Measurements from ENCODE around the gene NCR2.
A peak's percentile ranks its signal among the peaks of the same experiment; 100 is the strongest.

NCR2 gene

DNA sequence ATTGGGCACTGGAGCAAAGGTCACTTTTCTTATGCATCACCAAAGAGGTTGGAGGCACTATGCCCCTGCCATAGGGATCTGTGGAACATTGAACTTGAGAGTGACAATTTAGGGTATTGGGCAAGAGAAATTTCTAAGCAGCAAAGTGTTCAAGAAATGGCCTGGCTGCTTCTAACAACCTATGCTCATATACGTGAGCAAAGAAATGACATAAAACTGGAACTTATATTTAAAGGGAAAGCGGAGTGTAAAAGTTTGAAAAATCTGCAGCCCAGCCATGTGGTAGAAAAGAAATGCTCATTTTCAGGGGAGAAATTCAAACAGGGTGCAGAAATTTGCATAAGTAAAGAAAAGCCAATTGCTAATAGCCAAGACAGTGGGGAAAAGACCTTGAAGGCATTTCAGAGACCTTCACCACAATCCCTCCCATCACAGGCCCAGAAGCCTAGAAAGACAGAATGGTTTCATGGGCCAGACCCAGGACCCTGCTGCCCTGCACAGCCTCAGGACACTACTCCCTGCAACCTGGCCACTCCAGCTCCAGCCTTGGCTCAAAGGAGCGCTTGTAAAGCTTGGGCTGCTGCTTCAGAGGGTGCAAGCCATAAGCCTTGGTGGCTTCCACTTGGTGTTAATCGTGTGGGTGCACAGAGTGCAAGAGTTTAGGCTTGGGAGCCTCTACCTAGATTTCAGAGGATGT, 24.4 kb downstream of the NCR2 start:
- no peak for DNase-seq

DNA sequence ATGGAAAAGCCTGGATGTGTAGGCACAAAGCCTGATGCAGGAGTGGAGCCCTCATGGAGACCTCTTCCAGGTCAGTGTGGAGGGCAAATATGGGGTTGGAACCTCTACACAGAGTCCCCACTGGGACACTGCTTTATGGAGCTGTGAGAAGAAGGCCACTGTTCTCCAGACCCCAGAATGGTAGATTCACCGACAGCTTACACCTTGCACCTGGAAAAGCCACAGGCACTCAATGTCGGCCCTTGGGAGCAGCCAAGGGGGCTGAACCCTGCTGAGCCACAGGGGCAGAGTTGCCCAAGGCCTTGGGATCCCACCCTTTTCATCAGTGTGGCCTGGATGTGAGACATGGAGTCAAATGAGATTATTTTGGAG, 24.9 kb downstream of the NCR2 start:
- no peak for DNase-seq

DNA sequence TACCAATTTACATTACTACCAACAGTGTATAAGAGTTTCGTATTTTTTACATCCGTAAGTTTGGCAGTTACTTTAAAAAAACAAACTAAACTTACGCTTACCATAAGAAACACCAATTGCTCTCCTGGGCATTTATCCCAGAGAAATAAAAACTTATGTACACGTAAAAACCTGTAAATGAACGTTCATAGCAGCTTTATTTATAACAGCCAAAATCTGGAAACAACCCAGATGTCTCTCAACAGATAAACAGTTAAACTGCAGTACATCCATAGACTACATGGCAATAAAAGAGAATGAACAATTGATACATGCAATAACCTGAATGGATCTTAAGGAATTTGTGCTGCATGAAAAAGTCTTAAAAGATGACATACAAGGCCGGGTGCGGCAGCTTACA, 30.7 kb downstream of the NCR2 start:
- DNase-seq: no peak

DNA sequence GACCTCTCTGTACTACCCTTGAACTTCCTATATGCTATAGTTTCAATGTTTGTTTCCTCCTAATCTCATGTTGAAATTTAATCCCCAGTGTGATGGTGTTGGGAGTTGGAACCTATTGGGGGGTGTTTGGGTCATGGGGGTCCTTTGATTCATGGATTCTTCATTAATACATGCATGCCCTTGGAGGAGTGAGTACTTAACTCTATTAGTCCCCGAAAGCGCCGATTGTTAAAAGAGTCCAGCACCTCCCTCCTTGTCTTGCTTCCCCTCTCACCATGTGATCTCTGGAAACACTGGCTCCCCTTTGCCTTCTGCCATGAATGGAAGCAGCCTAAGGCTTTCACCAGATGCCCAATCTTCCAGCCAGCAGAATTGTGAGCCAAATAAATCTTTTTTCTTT, 31.7 kb downstream of the NCR2 start:
- DNase-seq: no peak

DNA sequence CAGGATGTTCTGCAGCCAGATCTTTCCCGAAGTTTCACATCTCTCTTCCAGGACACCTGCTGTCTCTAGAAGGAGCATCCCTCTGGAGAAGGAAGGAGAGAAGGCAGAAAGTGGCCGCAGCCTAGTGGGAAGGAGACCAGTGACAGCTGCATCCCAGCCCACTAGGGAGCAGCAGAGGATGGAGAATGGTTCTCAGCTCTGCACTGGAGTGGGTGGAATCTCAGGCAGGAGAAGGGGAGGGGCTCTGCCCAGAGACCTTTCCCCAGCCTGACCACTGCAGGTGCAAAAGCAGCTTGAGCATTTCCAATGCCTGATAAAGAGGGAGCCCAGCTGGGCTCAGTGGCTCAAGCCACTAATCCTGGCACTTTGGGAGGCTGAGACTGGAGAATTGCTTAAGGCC, 32.3 kb downstream of the NCR2 start:
- DNase-seq: peak; percentile 69

DNA sequence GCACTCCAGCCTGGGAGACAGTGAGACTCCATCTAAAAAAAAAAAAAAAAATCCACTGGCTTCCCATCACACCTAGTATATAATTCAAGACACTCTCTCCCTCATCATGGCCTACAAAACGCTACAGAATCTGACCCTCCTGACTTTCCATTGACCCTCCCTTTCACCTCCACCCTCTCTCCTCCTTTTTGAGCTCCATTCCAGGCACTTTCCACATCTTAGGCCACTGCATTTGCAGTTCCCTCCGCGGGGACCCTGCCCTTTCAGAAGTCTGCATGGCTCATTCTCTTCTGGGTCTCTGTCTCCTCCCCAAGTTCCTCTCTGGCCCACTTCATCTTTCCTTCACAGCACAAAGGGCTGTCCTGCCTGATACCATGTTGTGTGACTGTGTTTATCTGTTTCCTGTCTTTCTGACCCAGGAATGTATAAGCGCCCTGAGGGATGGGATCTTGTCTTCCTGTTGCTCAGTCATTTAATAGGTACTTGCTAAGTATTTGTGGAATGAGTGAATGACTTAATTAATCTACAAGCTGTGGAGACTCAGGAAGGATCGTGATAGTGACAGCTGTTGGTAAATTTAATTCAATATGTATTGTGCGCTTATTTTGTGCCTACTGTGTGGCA, 35.2 kb downstream of the NCR2 start:
- DNase-seq: no peak

DNA sequence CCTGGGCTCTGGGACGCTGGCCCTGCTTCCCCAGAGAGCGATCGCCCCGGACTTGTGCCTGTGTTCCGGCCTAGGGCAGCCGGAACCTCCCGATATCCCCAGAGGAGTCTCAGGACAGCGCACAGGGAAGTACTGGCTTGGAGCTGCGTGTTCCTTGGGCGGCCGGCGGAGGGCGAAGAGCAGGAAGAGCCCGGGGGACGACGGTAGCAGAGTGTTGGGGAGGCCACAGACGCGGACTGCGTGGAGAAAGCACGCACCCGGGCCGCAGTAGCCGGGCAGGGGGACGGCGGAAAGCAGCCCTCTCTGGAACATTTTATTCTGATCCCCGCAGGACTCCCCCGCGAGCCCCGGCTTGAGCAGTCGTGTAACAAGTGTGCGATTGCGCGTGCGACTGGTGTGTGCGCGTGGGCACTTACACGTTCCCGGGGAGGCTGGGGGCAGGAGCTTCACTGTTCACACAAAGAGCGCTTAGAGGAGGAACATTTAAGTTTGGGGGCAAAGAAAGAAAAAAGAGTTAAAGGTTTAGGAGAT, 36.1 kb downstream of the NCR2 start:
- DNase-seq: no peak

DNA sequence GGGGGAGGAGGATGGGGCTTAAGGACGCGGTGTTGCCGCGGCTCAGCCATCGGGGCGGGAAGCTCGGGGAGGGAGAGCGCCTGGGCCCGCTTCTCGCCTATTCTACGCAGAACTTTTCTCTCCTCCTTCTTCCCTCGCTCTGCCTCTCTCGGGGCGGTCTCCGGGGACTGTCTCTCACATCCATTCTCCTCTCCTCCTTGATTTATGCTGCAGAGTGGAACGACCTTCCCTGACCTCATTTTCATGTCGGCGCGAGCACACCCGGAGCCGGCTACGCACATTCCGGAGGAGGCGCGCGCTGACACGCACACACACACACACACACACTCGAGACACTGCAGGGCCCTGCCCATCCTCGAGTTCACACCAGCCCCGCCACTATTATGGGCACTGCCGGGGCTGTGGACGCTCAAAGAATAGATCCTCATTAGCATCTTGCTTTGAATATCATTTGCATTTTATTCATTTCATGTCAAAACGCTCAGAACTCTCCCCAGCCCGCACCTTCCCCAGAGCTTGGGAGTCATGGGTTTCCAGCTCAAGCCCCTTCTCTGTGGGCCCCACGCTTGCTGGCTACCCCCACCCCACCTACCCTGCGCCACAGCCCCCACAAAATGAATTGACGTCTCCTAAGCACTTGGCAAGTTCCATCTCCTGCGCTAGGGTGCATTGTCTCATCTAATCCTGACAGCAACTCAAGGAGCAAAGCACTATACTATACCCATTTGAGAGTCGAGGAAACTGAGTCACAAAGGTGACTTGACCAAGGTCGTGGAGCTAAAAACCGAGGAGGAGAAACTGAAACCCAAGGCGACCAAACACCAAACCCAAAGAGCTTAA, 36.8 kb downstream of the NCR2 start:
- no peak for DNase-seq

DNA sequence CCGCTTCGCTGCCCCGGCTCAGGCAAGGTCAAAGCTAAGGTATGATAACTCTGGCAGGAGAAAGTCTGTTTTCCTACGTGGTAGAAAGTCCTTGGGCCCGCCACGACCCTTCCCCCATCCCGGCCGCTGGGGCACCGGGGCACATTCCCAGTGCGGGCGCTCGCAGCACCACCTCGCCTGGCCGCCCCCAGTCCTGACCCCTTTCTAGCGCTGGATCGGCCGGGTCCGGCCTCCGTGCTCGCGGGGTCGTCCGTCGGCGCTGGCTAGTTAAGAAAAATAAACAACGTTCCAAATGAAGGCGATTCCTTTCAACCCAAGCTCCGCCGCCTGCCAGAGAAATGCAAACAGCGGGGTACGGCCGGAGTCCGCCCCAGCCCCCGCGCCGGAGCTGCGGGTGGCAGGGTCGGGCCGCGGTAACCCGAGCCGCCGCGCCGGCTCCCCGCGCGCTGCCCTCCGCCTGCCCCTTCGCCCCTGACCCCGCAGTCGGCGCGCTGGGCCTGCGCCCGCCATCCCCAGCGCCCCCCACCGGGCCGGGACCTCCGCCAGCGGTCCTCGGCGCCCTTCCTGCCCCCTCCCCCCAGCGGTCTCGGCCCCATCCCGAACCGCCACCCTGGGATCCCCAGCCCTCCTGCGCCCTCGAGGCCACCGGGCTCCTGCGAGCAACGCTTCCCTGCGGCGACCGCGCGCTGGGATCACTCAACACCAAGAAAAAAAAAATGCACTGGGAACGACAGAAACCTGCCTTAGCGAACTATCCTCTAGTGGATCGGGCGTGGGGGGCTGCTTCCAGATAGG, 37.6 kb downstream of the NCR2 start:
- DNase-seq: peak; percentile 23

DNA sequence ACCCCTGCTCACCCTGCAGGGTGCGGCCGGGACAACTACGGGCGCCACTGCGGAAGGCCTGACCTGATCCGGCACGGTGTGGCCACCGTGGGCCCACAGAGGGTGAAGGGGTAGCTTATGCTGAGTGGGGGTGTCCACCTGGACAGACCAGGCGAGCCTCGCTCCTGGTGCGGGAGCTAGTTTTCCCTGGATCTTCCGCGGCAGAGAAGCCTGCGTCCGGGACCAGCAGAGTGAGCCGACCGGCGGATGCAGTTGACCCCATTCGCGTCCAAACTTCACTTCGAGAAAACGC, 38.2 kb downstream of the NCR2 start:
- no peak for DNase-seq

DNA sequence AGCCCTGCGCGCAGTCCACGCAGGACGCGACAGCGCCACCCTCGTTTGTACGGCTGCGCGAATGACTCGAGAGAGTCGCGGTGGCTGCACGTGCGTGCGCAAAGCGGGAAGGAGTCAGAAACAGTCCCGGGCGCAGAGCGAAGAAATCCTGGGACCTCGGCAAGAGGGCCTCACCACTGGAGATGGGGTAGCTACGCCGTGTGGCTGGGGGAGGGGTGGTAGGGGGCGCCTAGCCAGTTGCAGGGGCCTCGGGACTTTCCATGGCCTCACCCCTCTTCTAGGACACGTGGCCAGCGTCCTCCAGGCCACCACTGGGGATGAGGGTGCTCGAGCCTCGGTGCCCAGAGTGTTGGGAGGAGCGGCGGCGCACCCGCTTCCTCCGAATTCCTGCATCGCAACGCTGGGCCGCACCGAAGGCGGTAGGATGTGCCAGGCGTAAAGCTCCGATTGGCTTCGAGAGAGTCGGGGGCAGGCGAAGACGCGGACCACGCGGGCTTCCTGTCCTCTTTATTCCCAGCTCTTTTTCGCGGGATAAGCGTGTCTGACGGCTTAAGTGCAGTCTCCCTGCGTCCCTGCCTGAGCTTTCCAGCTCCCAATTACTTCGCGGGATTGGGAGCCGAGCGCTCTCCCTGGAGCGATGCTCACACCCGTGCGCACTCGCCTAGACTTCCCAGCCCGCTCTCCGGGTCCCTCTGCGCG, 38.7 kb downstream of the NCR2 start:
- no peak for DNase-seq

DNA sequence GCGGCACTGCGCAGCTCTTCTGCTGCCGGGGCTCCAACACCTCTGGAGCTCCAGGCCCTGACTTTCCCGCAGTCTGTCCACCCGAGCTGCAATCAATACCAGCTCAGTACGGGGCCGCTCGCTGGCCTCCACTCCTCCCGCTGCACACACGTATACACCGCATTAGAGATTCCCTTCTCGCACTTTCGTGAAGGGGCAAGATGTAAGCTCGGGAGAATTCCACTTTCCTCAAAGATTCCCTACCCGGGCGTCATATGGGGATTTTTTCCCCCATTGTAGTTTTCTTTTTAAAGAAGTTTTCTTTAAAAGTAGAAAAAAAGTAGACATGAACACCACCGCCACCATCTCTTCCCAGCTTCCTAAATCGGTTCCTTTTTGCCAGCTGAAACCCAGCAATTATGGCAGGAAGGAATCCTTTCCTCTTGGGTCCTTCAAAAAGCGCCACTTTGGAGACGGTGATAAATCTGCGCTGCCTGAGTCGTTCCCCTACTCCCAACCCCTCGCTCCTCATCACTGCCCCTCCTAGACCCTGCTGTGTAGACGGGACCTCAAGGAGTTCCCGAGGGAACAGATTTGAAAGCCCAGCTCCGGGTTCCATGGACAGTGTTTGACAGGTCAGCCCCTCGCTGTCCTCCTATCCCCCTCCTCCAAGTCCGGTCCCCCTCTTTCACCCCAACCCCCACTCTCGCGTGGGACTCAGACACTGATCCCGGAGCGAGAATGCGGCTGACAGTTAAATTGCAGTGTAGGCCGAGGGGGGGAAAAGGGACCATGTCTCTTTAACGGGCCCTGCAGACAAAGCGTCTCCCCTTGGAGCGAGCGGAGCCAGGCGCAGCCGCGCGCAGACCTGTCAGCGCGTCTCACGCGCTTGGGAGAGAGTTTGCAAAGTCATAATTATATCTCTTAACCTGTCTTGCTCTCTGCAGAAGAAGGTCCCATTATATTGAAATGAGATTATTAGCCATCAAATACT, 39.5 kb downstream of the NCR2 start:
- DNase-seq: no peak

DNA sequence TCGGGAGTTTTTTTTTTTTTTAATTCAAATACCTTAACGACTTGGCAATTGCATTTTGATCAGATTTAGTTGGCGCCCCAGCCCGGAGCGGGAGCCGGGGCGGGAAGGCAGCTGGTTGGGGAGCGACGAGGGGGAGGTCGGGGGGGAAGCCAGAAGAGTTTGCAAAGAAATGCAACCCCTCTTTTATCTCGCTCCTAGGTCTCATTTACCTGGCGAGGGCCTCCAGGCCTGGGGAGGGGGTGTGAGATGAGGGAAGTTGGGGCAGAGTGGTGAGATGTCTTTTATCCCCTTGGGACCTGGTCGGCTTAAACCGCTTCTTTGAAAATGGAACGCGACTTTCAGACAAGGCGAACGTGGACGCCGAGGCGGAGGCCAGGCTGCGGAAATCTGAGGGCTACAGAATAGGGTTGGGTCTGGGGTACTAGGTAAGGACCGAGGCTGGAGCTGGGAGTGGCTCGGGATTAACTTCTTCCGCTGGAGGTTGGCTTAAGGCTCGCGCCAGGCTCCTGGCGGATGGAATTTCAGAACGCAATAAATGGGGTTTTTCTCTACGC, 40.3 kb downstream of the NCR2 start:
- no peak for DNase-seq

DNA sequence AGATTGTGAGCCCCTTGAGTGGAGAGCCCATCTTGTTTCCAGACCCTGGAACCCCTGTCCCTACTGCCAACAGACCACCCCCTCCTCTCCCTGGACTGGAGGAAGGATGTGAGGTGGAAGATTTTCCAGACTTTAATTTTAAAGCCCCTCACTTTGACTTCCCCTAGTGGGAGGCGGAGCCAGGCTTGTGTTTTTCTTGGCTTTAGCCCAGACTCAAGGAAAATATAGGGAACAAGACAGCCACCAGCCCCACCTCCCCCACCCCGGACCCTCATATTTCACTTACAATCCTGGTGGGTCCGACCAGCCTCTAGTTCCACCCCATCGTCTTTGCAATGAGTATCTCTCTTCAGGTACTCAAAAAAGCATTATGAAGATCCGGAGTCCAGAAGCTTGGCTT, 40.8 kb downstream of the NCR2 start:
- no peak for DNase-seq

DNA sequence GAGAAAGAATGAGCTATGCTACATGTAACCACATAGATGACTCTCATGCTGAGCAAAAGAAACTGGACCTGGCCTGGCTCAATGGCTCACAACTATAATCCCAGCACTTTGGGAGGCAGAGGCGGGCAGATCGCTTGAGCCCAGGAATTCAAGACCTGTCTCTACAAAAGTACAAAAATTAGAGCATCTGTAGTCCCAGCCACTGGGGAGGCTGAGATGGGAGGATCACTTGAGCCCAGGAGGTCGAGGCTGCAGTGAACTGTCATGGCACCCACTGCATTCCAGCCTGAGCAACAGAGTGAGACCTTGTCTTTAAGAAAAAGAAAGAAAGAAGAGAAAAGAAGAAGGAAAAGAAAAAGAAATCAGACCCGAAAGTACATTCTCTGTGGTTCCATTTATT, 41.7 kb downstream of the NCR2 start:
- DNase-seq: no peak

DNA sequence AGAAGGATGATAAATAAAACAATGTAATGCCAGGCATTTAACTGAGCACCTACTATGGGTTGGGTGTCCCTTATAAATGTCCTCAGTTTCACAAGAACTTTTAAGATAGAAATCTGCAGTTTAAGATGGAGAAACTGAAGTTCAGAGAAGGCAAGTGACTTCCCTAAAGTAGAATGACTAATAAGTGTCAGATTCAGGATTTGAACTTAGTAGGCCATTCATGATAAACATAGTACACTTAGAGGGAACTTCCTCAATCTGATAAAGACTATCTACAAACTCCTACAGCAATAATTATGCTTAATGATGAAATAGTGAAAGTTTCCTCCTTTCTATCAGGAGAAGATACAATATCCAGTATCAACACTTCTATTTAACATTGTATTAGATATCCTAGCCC, 43.9 kb downstream of the NCR2 start:
- no peak for DNase-seq

DNA sequence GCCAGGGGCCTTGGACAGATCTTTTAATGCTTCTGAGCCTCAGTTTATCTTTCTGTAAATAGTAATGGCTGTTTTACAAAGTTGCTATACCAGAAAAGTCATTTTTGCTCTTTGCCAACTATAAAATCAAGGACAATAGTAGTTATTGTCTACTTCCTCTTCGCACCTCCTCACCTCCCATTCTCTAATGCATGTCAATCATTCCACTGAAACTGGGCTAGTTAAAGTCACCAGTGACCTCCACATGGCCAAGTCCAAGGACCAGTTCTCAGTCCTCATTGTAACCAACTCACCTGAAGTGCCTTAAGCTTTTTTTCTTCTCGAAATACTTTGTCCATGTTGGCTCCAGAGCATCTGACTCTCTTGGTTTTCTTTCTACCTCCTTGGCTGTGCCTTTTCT, 51.2 kb downstream of the NCR2 start:
- DNase-seq: no peak

DNA sequence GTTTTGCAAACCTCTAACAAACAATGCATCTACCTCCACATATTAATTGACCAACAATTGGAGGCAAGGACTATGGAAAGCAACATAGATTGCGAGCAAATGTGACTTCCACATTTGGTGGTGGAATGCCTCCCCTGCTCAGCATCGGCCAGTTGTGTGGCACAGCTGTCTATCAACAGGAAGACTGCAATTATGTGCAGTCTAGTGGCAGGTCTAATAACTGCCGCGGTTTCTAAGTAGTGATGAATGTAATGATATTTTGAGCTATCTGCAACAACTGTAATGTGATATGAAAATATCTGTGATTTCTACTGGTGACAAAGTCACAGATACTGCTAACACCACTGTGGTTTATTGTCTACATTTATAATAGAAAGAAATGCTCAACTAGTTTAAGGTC, 56.8 kb downstream of the NCR2 start:
- DNase-seq: no peak

DNA sequence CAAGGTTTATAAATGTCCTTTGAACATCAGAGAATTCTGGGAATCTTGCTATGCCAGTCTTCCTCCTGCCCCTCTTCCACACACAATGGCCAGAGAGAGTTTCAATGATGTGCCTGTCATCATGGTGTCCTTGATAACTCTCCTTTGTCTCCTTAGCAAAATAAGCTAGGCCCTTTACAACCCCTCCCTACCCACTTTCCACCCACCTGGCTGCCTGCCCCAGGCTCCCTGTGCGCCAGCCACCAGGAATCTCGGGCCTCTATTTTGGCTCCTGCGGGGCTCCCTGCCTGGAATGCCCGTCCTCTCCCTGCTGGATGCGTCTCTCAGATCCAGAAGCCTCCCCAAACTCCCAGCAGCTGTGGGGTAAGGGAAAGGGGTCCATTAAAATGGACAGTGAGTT, 60.9 kb downstream of the NCR2 start:
- no peak for DNase-seq

DNA sequence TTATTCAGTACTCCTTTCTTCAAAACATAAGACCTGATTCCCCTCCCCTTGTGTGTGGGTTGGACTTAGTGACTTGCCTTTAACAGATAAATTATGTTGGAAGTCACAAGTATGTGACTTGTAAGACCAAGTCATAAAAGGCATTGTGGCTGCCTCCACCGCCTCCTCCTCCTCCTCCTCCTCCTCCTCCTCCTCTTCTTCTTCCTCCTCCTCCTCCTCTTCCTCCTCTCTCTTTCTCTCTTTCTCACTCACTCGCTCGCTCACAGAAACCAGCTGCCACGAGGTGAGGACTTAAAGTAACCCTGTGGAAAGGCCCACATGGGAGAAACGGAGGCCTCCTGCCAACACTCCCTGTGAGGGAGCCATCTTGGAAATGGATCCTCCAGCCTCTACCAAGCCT, 64.0 kb downstream of the NCR2 start:
- no peak for DNase-seq

Measured in NCI-H2171 treated with DMSO at 0.1 percent for 48 hours (cell line).